ENCODE results near the gene RNF151.

RNF151 gene

DNA sequence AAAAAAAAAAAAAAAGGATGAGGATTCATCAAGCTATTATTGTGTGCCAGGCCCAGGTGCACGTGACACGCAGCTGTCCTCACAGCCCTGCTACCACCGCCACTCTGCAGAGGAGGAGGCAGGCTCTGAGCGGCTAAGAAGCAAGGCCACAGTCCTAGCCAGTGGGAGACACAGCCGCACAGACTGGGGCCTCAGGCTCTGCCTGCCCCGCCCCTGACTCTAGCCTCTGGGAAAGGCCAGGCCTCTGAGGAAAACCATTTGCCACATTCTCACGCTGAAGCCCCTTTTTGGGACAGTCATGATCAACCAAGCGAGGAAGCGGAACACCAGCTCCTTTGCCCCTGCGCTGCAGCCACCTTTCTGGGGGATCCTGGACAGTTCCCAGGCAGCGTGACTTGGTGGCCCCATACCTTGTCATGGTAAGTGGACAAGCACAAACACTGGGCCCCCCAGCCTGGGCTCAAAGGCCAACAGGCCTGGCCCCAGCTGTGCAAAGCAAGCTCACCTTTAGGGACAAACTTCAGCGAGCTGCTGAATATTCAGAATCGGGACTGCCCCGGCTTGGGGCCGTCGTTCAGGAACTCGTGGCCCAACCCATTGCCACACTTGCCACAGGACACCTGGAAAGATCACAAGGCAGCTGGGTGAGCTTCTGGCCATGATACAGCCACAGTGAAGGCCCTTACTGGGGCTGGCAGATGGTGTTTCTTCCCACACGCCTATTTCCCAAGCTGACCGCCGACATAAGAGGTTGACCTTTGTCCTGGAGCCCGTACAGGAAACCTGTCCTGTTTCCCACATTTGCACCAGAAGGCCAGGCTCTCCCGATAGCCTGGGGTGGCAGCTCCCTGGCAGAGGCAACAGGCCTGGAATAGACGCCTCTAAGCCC, 26.1 kb upstream of the RNF151 start:
- H3K27ac ChIP-seq (ENCODE audit: low read length), result no peak overlapping the region
- H3K9ac ChIP-seq (ENCODE audit: low read depth, low read length), result no peak overlapping the region
- H3K4me3 ChIP-seq (ENCODE audit: low read length), result no peak overlapping the region
- no peaks in the 10 kb centered on the region; the same call in 1 of the 2 replicates for H3K27me3 ChIP-seq (ENCODE audit: insufficient read depth, low read length)
- H3K9me3 ChIP-seq (ENCODE audit: insufficient read depth, low read depth, low read length), result no peaks in the 10 kb centered on the region
- no peaks in the 10 kb centered on the region for H3K4me1 ChIP-seq (ENCODE audit: insufficient read depth, low read length)
- peaks cover 21% of the 10 kb centered on the region; the same call in 1 of the 2 replicates for H3K36me3 ChIP-seq (ENCODE audit: insufficient read depth, low read depth, low read length)

DNA sequence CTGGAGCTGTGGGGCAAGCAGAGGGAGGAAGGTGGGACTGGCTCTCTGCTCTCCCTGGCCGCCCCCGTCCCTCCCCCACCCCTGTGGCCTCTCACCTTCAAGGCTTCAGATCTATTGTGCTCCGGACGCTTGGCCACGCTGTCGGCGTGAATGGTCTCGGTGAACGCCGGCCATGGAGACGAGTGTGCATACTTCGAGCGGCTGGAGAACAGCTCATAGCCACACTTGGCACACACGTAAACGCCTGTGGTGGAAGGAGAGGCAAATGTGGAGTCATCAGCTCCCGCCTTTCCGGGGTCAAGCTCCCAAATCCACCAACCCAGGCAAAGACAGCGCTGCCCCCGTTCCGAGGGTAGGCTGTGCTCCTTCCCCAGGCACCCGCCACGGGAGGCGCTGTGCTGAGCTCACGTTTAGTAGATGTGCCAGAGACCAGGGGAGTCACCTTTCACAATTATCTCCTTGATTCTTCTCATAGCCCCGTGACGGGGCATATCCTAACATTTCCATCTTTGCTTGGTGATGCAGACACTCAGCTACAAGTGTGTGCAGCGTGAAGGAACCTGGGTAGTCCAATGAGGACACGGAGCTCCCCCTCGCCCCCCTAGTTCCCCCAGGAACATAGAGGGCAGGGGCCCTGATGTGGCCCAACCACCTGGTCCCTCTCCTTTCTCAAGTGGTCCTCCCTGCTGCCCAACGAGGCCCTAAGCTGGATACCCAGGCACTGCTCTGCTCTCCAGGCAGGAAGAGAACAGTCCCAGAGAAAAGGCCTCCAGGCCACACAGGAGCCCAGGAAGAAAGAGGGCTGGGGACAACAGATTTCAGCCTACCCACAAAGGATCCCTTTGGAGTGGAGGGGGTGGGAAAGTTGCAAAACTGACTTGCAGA, 25.3 kb upstream of the RNF151 start:
- H3K4me1 ChIP-seq (ENCODE audit: insufficient read depth, low read length), result no peaks in the 10 kb centered on the region
- H3K9ac ChIP-seq (ENCODE audit: low read depth, low read length), result no peak overlapping the region
- H3K4me3 ChIP-seq (ENCODE audit: low read length), result peak overlapping the region; percentile 87
- no peaks in the 10 kb centered on the region; the same call in 1 of the 2 replicates for H3K27me3 ChIP-seq (ENCODE audit: insufficient read depth, low read length)
- H3K9me3 ChIP-seq (ENCODE audit: insufficient read depth, low read depth, low read length), result no peaks in the 10 kb centered on the region
- H3K36me3 ChIP-seq (ENCODE audit: insufficient read depth, low read depth, low read length), result peaks cover 21% of the 10 kb centered on the region; the same call in 1 of the 2 replicates
- H3K27ac ChIP-seq (ENCODE audit: low read length), result no peak overlapping the region

DNA sequence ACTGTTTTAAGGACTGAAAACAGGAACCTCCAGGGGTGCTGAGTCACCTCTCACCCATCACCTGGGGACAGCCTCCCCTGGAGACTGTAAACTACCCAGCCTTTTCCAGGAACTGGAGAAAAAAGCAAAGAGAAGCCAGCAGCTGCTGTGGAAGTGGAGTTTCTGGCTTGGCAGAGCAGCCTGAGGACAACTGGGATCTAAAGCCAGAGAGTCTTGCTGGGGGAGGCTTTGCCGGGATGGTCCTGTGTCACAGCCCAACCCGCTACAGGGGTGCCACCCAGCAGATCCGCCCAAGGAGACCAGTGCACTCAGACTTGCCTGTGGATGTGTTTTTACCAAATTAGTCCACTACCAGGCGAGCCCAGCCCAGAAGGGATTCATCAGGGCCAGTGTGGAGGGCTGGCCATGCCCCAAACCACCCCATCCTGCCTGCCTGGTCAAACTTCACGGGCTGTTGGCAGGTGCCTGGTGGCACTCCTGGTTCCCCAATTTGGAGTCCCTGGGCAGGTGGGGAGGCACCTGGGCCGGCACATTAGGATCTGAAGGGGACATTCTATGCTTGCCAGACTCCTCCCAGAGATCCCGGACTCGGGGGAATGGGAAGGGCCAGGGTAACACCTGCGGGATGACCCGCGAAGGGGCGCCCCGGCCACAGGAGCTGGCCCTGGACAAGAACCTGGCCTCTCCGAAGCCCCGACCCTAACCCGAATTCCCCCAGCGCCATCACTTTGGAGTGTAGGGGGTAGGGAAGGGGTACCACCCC, 24.4 kb upstream of the RNF151 start:
- peak overlapping the region; percentile 87 for H3K4me3 ChIP-seq (ENCODE audit: low read length)
- no peak overlapping the region for H3K27ac ChIP-seq (ENCODE audit: low read length)
- H3K9ac ChIP-seq (ENCODE audit: low read depth, low read length), result peak overlapping the region; percentile 83; the same call in 1 of the 2 replicates
- peaks cover 21% of the 10 kb centered on the region; the same call in 1 of the 2 replicates for H3K36me3 ChIP-seq (ENCODE audit: insufficient read depth, low read depth, low read length)
- H3K4me1 ChIP-seq (ENCODE audit: insufficient read depth, low read length), result no peaks in the 10 kb centered on the region
- H3K27me3 ChIP-seq (ENCODE audit: insufficient read depth, low read length), result no peaks in the 10 kb centered on the region; the same call in 1 of the 2 replicates
- H3K9me3 ChIP-seq (ENCODE audit: insufficient read depth, low read depth, low read length), result no peaks in the 10 kb centered on the region

DNA sequence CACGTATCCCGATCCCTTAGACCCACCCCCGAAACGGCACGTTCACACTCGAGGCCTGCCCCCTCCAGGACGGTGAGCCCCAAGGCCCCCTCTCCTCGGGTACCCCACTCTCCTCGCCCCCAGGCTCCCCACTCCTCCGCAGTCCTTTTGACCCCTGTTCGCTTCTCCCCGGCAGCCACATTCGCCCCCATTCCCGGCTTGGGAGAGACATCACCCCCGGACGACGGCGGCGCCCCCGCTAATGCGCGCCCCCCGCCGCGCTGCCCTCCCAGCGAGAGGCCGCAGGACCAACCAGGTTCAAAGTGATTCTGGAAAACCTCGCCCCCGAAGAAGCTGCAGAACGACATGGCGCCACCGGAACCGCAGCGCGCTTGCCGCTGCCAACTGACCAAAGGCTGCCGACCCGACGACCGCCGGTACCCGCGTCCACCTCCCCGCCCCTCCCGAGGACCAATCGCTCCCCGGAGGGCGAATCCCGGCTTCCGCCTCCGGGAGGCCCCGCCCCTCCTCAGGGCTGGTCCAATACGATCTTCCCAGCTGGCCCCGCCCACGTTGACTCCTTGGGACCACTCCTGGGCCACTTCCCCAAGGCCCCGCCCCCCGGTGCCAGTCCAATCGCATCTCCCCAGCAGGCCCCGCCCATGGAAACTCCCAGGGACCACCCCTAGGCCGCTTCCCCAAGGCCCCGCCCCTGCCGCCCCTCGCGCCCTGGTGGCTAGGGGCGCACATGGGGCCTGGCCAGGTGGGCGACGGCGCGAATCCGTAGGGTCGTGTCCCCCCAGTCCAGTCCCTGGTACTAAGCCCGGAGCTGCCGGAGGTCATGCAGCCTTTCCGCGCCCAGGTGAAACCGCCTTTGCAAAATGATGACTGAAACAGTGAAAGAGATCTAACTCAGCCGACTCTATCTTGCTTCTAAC, 23.6 kb upstream of the RNF151 start, which contains the start of gene MSRB1:
TSS of gene MSRB1 (minus strand) at position 390 of the 917 bp plus-strand sequence. CDS start at position 347, 43 bp downstream.
- Histone ChIP-seq H3K4me1 (ENCODE audit: insufficient read depth, low read length) (no peaks in the 10 kb centered on the region), H3K27ac (ENCODE audit: low read length) (no peak within 1 kb of the TSS), H3K36me3 (ENCODE audit: insufficient read depth, low read depth, low read length) (peaks cover 17% of the 10 kb centered on the region; the same call in 1 of the 2 replicates), H3K4me3 (ENCODE audit: low read length) (peak within 1 kb of the TSS; percentile 87), H3K27me3 (ENCODE audit: insufficient read depth, low read length) (no peaks in the 10 kb centered on the region; the same call in 1 of the 2 replicates), H3K9me3 (ENCODE audit: insufficient read depth, low read depth, low read length) (no peaks in the 10 kb centered on the region), H3K9ac (ENCODE audit: low read depth, low read length) (peak within 1 kb of the TSS; percentile 83)

DNA sequence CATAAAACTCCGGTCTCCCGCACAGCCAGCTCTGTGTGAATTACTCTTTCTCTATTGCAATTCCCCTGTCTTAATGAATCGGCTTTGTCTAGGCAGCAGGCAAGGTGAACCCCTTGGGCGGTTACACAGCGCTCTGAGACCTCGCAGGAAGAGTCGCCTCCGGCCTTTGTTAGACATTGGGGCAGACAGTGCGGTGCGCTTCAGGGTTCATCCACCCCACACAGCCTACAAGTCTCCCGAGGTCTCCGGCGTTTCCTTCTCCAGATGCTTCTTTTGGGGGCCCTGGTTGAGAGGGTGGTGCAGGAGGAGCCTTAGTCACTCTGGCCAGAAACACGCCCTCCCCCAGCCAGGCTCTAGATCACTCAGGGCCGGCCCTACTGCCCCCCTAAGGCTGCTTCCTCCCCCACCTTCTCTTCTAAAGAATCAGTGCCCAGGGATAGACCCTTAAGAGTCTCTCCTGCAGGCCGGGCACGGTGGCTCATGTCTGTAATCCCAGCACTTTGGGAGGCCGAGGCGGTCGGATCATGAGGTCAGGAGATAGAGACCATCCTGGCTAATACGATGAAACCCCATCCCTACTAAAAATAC, 21.9 kb upstream of the RNF151 start:
- Histone ChIP-seq H3K36me3 (ENCODE audit: insufficient read depth, low read depth, low read length) (peaks cover 8% of the 10 kb centered on the region; the same call in 1 of the 2 replicates), H3K27ac (ENCODE audit: low read length) (no peak overlapping the region), H3K27me3 (ENCODE audit: insufficient read depth, low read length) (no peaks in the 10 kb centered on the region; the same call in 1 of the 2 replicates), H3K4me1 (ENCODE audit: insufficient read depth, low read length) (no peaks in the 10 kb centered on the region), H3K4me3 (ENCODE audit: low read length) (no peak overlapping the region), H3K9me3 (ENCODE audit: insufficient read depth, low read depth, low read length) (no peaks in the 10 kb centered on the region), H3K9ac (ENCODE audit: low read depth, low read length) (no peak overlapping the region; the same call in 1 of the 2 replicates)

DNA sequence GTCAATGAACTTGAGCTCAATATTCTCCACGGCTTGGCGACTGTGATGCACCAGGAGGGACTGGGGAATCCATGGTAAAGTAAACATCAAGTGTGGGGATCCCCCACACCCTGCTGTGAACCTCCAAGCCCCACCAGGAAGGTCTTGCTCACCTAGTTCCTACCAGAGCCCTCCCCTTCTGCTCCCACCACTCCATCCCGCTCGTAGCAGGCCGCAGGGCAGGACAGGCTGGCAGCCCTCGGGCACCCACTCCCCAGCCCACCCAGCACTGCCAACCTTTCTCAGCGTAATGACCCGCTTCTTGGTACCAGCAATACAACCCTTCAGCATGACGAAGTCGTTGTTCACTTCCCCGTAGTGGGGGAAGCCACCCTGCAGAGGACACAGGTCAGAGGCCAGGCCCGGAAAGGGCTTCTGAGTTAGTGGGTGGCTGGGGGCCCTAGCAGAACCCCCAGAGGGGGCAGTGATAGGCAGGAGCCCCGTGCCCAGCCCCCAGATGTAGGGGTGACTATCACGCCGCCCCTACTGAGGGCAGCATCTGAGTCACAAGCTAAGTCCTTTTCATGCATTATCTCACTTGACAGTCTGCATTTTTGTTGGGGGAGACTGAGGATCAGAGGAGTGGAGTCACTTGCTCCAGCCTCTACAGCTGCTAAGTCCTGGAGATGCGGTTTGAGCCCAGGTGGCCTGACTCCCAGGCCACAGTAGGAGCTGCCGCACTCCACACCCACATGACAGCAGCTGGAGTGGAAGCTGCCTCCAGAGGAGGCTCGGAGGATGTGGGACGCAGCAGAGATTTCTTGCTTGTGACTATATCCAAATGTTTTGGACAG, 20.9 kb upstream of the RNF151 start:
- H3K9ac ChIP-seq (ENCODE audit: low read depth, low read length), result no peak overlapping the region
- no peaks in the 10 kb centered on the region; the same call in 1 of the 2 replicates for H3K27me3 ChIP-seq (ENCODE audit: insufficient read depth, low read length)
- no peak overlapping the region for H3K27ac ChIP-seq (ENCODE audit: low read length)
- no peaks in the 10 kb centered on the region for H3K4me1 ChIP-seq (ENCODE audit: insufficient read depth, low read length)
- H3K4me3 ChIP-seq (ENCODE audit: low read length), result no peak overlapping the region
- H3K9me3 ChIP-seq (ENCODE audit: insufficient read depth, low read depth, low read length), result no peaks in the 10 kb centered on the region
- H3K36me3 ChIP-seq (ENCODE audit: insufficient read depth, low read depth, low read length), result 0 out of 2 replicates have a peak, but pooled peaks cover under 1% of the 10 kb centered on the region

DNA sequence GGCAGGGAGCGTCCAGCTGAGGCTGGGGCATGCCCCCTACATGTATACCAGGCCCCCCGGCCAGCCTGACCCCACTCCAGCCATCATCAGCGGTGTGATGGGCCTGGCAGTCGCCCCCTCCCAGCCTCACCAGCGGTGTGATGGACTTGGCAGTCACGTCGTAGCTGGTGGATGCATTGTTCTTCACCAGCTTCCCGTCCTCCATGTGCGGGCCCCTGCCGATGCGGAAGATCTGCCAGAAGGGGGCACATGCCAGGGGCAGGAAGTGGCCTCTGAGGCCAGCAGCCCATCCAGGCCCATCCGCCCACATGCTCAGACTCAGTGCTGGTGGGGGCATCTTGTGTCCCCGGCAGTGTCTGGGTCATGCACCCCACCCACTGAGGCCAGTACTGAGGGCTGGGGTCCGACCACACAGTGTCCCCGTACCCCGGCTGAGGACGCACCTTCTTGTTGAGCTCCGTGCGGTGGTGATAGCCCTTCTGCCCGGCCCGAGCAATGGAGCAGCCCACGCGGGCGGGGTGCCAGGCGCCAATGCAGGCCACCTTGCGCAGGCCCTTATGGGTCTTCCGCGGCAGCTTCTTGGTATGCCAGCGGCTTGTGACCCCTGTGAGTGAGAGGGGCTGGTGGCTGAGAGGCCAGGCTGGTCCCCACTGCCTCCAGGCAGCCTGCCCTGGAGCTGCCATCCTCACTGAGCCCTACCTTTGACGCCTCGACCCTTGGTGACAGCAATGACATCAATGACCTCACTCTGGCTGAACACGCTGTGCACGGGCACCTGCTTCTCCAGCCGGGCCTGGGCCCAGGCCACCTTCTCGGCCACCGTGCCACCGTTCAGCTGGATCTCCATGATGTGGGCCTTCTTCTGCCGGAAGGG, 19.9 kb upstream of the RNF151 start:
- H3K9me3 ChIP-seq (ENCODE audit: insufficient read depth, low read depth, low read length), result no peaks in the 10 kb centered on the region
- H3K4me1 ChIP-seq (ENCODE audit: insufficient read depth, low read length), result no peaks in the 10 kb centered on the region
- no peaks in the 10 kb centered on the region; the same call in 1 of the 2 replicates for H3K27me3 ChIP-seq (ENCODE audit: insufficient read depth, low read length)
- H3K27ac ChIP-seq (ENCODE audit: low read length), result no peak overlapping the region
- no peaks in the 10 kb centered on the region for H3K36me3 ChIP-seq (ENCODE audit: insufficient read depth, low read depth, low read length)
- H3K9ac ChIP-seq (ENCODE audit: low read depth, low read length), result no peak overlapping the region
- no peak overlapping the region for H3K4me3 ChIP-seq (ENCODE audit: low read length)

DNA sequence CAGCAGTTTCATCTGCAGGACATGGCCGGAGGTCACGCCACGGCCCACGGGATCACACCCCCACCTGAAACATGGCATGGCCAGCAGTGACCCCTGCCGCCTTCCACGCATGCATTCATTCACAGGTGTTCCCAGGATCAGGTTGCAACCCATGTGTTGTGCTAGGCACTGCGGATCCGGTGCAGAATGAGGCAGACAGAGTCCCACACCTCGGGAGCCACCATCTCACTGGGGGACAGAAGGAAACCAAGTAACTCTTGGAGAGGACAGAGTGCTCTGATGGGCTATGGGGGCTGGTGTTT, 19.3 kb upstream of the RNF151 start:
- no peak overlapping the region for H3K9ac ChIP-seq (ENCODE audit: low read depth, low read length)
- H3K4me1 ChIP-seq (ENCODE audit: insufficient read depth, low read length), result no peaks in the 10 kb centered on the region
- no peaks in the 10 kb centered on the region for H3K36me3 ChIP-seq (ENCODE audit: insufficient read depth, low read depth, low read length)
- no peaks in the 10 kb centered on the region; the same call in 1 of the 2 replicates for H3K27me3 ChIP-seq (ENCODE audit: insufficient read depth, low read length)
- no peaks in the 10 kb centered on the region for H3K9me3 ChIP-seq (ENCODE audit: insufficient read depth, low read depth, low read length)
- no peak overlapping the region for H3K4me3 ChIP-seq (ENCODE audit: low read length)
- H3K27ac ChIP-seq (ENCODE audit: low read length), result no peak overlapping the region

DNA sequence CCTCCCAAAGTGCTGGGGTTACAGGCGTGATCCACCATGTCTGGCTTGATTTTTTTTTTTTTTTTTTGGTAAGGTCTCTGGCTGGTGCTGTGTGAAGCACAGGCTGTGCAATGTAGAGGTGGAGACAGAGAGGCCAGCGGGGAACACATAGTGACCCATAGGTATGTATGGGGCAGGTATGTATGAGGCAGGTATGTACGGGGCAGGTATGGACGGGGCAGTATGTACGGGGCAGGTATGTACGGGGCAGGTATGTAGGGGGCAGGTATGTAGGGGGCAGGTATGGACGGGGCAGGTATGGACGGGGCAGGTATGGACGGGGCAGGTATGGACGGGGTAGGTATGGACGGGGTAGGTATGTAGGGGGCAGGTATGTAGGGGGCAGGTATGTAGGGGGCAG, 17.1 kb upstream of the RNF151 start:
- no peak overlapping the region for H3K4me3 ChIP-seq (ENCODE audit: low read length)
- no peaks in the 10 kb centered on the region for H3K27me3 ChIP-seq (ENCODE audit: insufficient read depth, low read length)
- H3K4me1 ChIP-seq (ENCODE audit: insufficient read depth, low read length), result no peaks in the 10 kb centered on the region
- H3K27ac ChIP-seq (ENCODE audit: low read length), result no peak overlapping the region
- no peaks in the 10 kb centered on the region for H3K9me3 ChIP-seq (ENCODE audit: insufficient read depth, low read depth, low read length)
- no peak overlapping the region for H3K9ac ChIP-seq (ENCODE audit: low read depth, low read length)
- no peaks in the 10 kb centered on the region for H3K36me3 ChIP-seq (ENCODE audit: insufficient read depth, low read depth, low read length)

Data from iPS-20b (cell line).